Measurements from ENCODE around the gene NBEA. TPM values are rescaled to one million over a fixed set of nuclear protein-coding genes. Genes with fewer than 3 reads are reported as not detected.

Gene NBEA
- total RNA-seq, 2 donors from 2014 or later, result 15.2 to 15.9 TPM

GRCh38 chr13:35706721-35707120 lies 764.7 kb downstream of the NBEA start:
- Mint-ChIP-seq H3K4me3 (no peak overlapping the region), H3K27me3 (ENCODE audit: insufficient read depth) (no peaks in the 10 kb centered on the region), H3K9me3 (no peaks in the 10 kb centered on the region), H3K27ac (no peak overlapping the region), H3K36me3 (ENCODE audit: low read depth) (no peaks in the 10 kb centered on the region), H3K4me1 (no peaks in the 10 kb centered on the region)
- Histone ChIP-seq H3K36me3 (ENCODE audit: control insufficient read depth, insufficient read depth, low read length) (no peaks in the 10 kb centered on the region), H3K9me3 (ENCODE audit: control insufficient read depth, low read length) (no peaks in the 10 kb centered on the region), H3K4me1 (ENCODE audit: control insufficient read depth, insufficient read depth, low read length) (no peaks in the 10 kb centered on the region), H3K4me3 (ENCODE audit: low read length) (no peak overlapping the region), H3K27me3 (ENCODE audit: control insufficient read depth, insufficient read depth, low read length, poor library complexity, severe bottlenecking) (no peaks in the 10 kb centered on the region), H3K9ac (ENCODE audit: extremely low read depth, low read length, poor library complexity, severe bottlenecking) (no peak overlapping the region), H3K27ac (ENCODE audit: low read depth, low read length) (no peak overlapping the region)
- WGBS, 2 experiments (ENCODE audit: insufficient coverage in 1 of 2, insufficient read length in 1 of 2), result 89 to 93% methylated on average over 2 to 8 of the region's 8 CpGs
- no peak for DNase-seq
- TF ChIP-seq, protein P1, sequence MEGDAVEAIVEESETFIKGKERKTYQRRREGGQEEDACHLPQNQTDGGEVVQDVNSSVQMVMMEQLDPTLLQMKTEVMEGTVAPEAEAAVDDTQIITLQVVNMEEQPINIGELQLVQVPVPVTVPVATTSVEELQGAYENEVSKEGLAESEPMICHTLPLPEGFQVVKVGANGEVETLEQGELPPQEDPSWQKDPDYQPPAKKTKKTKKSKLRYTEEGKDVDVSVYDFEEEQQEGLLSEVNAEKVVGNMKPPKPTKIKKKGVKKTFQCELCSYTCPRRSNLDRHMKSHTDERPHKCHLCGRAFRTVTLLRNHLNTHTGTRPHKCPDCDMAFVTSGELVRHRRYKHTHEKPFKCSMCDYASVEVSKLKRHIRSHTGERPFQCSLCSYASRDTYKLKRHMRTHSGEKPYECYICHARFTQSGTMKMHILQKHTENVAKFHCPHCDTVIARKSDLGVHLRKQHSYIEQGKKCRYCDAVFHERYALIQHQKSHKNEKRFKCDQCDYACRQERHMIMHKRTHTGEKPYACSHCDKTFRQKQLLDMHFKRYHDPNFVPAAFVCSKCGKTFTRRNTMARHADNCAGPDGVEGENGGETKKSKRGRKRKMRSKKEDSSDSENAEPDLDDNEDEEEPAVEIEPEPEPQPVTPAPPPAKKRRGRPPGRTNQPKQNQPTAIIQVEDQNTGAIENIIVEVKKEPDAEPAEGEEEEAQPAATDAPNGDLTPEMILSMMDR (conservative IDR thresholded peaks at IDR 0.05), result no peak

- H3K9ac ChIP-seq (ENCODE audit: extremely low read depth, low read length, poor library complexity, severe bottlenecking), result no peak overlapping the region
- H3K27me3 ChIP-seq (ENCODE audit: control insufficient read depth, insufficient read depth, low read length, poor library complexity, severe bottlenecking), result no peaks in the 10 kb centered on the region
- H3K9me3 Mint-ChIP-seq, result no peaks in the 10 kb centered on the region
- no peaks in the 10 kb centered on the region for H3K27me3 Mint-ChIP-seq (ENCODE audit: insufficient read depth)
- no peaks in the 10 kb centered on the region for H3K9me3 ChIP-seq (ENCODE audit: control insufficient read depth, low read length)
- H3K36me3 ChIP-seq (ENCODE audit: control insufficient read depth, insufficient read depth, low read length), result no peaks in the 10 kb centered on the region
- H3K4me1 ChIP-seq (ENCODE audit: control insufficient read depth, insufficient read depth, low read length), result no peaks in the 10 kb centered on the region
- H3K36me3 Mint-ChIP-seq (ENCODE audit: low read depth), result no peaks in the 10 kb centered on the region
- no peak overlapping the region for H3K27ac Mint-ChIP-seq
- no peak overlapping the region for H3K27ac ChIP-seq (ENCODE audit: low read depth, low read length)
- no peak overlapping the region for H3K4me3 ChIP-seq (ENCODE audit: low read length)
- DNase-seq, result peak; percentile 29
- TF ChIP-seq, protein P1 (conservative IDR thresholded peaks at IDR 0.05), result no peak
- no peak overlapping the region for H3K4me3 Mint-ChIP-seq
- 91 to 97% methylated on average over 8 of the region's 8 CpGs for WGBS, 2 experiments (ENCODE audit: insufficient coverage in 1 of 2, insufficient read length in 1 of 2)
- peaks cover 9% of the 10 kb centered on the region for H3K4me1 Mint-ChIP-seq
These were observed 769.8 kb downstream of the NBEA start for GRCh38 chr13:35711909-35712308.

- DNase-seq, result peak; percentile 33
- WGBS, 2 experiments (ENCODE audit: insufficient coverage in 1 of 2, insufficient read length in 1 of 2), result 70 to 82% methylated on average over 6 to 11 of the region's 11 CpGs
- H3K4me3 ChIP-seq (ENCODE audit: low read length), result no peak overlapping the region
- H3K27ac ChIP-seq (ENCODE audit: low read depth, low read length), result no peak overlapping the region
- H3K4me3 Mint-ChIP-seq, result no peak overlapping the region
- no peaks in the 10 kb centered on the region for H3K27me3 Mint-ChIP-seq (ENCODE audit: insufficient read depth)
- H3K27ac Mint-ChIP-seq, result no peak overlapping the region
- no peaks in the 10 kb centered on the region for H3K9me3 ChIP-seq (ENCODE audit: control insufficient read depth, low read length)
- H3K27me3 ChIP-seq (ENCODE audit: control insufficient read depth, insufficient read depth, low read length, poor library complexity, severe bottlenecking), result no peaks in the 10 kb centered on the region
- H3K36me3 ChIP-seq (ENCODE audit: control insufficient read depth, insufficient read depth, low read length), result no peaks in the 10 kb centered on the region
- H3K9me3 Mint-ChIP-seq, result no peaks in the 10 kb centered on the region
- H3K9ac ChIP-seq (ENCODE audit: extremely low read depth, low read length, poor library complexity, severe bottlenecking), result no peak overlapping the region
- no peaks in the 10 kb centered on the region for H3K4me1 ChIP-seq (ENCODE audit: control insufficient read depth, insufficient read depth, low read length)
- H3K36me3 Mint-ChIP-seq (ENCODE audit: low read depth), result no peaks in the 10 kb centered on the region
- TF ChIP-seq, protein P1 (conservative IDR thresholded peaks at IDR 0.05), result no peak
- H3K4me1 Mint-ChIP-seq, result peaks cover 9% of the 10 kb centered on the region
These were observed 771.1 kb downstream of the NBEA start for GRCh38 chr13:35712907-35713761.
